Natural killer cell treated with Interleukin-12 subunit alpha and Interleukin-12 subunit beta and Interleukin-15 and Interleukin-18, amount 100 ng/mL, for 72 hours (primary cell): ENCODE measurements around the gene ABLIM1. TPM values are rescaled to one million over a fixed set of nuclear protein-coding genes. Genes with fewer than 3 reads are reported as not detected.

ENCODE experiments used
- ATAC-seq, 2 donors: fragments of 150-1000 bp; cut with Tn5 transposase in 1 of 2; sonication (Bioruptor Pico), chemical (Tn5 transposase) in 1 of 2; 2 replicates each; pipeline ENCODE4 v1.10.0; 2021
- DNase-seq: peaks from one replicate; pipeline ENCODE4 v3.0.0; 2022; ENCODE audit warnings: low spot score
- H3K27ac Mint-ChIP-seq, 2 donors: 1 replicate in 1 of 2; 2 replicates in 1 of 2; pipeline ENCODE4 v1.8.0; 2022; ENCODE audit warnings: mixed read lengths in 2 of 2, mild to moderate bottlenecking in 1 of 2, moderate library complexity in 1 of 2
- H3K27me3 Mint-ChIP-seq, 2 donors: 1 replicate in 1 of 2; 2 replicates in 1 of 2; pipeline ENCODE4 v1.8.0; 2022; ENCODE audit warnings: mixed read lengths in 2 of 2
- H3K36me3 Mint-ChIP-seq: one replicate; pipeline ENCODE4 v1.8.0; 2022; ENCODE audit warnings: mixed read lengths
- H3K4me1 Mint-ChIP-seq, 2 donors: 1 replicate in 1 of 2; 2 replicates in 1 of 2; pipeline ENCODE4 v1.8.0; 2022; ENCODE audit warnings: low read depth in 2 of 2, mixed read lengths in 2 of 2, mild to moderate bottlenecking in 1 of 2
- H3K4me3 Mint-ChIP-seq: one replicate; pipeline ENCODE4 v1.8.0; 2022; ENCODE audit warnings: mixed read lengths
- H3K9me3 Mint-ChIP-seq: 2 replicates; pipeline ENCODE4 v1.8.0; 2022; ENCODE audit warnings: mixed read lengths
- total RNA-seq, 2 donors: library from RNA; stranded (reverse); gene quantifications; one replicate each; pipeline ENCODE4 v1.2.3, GENCODE V29; 2022

The ABLIM1 gene
- total RNA-seq, 2 donors from 2014 or later: 7.9 to 11.0 TPM

GRCh38 chr10:114685456-114685855 lies 27.4 kb upstream of the ABLIM1 start:
- peaks cover 6 to 10% of the 10 kb centered on the region in 2 donors for H3K27me3 Mint-ChIP-seq
- H3K27ac Mint-ChIP-seq: no peak overlapping the region
- no peak overlapping the region for H3K4me3 Mint-ChIP-seq

GRCh38 chr10:114684822-114685209 lies 26.7 kb upstream of the ABLIM1 start:
- Mint-ChIP-seq H3K27ac (no peak overlapping the region), H3K4me3 (no peak overlapping the region), H3K36me3 (no peaks in the 10 kb centered on the region), H3K9me3 (no peaks in the 10 kb centered on the region), H3K27me3 (peaks cover 6 to 10% of the 10 kb centered on the region in 2 donors), H3K4me1 (no peaks in the 10 kb centered on the region)
- DNase-seq: no peak
- ATAC-seq: no peak

More at GRCh38 chr10:114685456-114685855, 27.4 kb upstream of the ABLIM1 start:
- ATAC-seq: no peak
- Mint-ChIP-seq H3K36me3 (no peaks in the 10 kb centered on the region), H3K9me3 (no peaks in the 10 kb centered on the region), H3K4me1 (no peaks in the 10 kb centered on the region)
- no peak for DNase-seq

- H3K36me3 Mint-ChIP-seq: no peaks in the 10 kb centered on the region
- H3K4me3 Mint-ChIP-seq: no peak overlapping the region
- ATAC-seq (no peak), DNase-seq (no peak)
- H3K4me1 Mint-ChIP-seq: no peaks in the 10 kb centered on the region
- H3K27ac Mint-ChIP-seq: no peak overlapping the region
- no peaks in the 10 kb centered on the region for H3K9me3 Mint-ChIP-seq
- peaks cover 6 to 8% of the 10 kb centered on the region in 2 donors for H3K27me3 Mint-ChIP-seq
Observed at GRCh38 chr10:114684084-114684821, 26.2 kb upstream of the ABLIM1 start.

GRCh38 chr10:114683593-114683992 lies 25.5 kb upstream of the ABLIM1 start:
- H3K4me3 Mint-ChIP-seq: no peak overlapping the region
- peaks cover 6 to 9% of the 10 kb centered on the region in 2 donors for H3K27me3 Mint-ChIP-seq
- no peak for ATAC-seq
- DNase-seq: no peak
- H3K27ac Mint-ChIP-seq: no peak overlapping the region
- no peaks in the 10 kb centered on the region for H3K36me3 Mint-ChIP-seq
- no peaks in the 10 kb centered on the region for H3K4me1 Mint-ChIP-seq
- H3K9me3 Mint-ChIP-seq: no peaks in the 10 kb centered on the region

- ATAC-seq (no peak), DNase-seq (no peak)
- Mint-ChIP-seq H3K36me3 (no peaks in the 10 kb centered on the region), H3K9me3 (no peaks in the 10 kb centered on the region), H3K4me3 (no peak overlapping the region), H3K4me1 (no peaks in the 10 kb centered on the region), H3K27ac (no peak overlapping the region), H3K27me3 (peaks cover 6 to 9% of the 10 kb centered on the region in 2 donors)
Observed at GRCh38 chr10:114683162-114683561, 25.1 kb upstream of the ABLIM1 start.

GRCh38 chr10:114682532-114682931 lies 24.5 kb upstream of the ABLIM1 start:
- H3K9me3 Mint-ChIP-seq: no peaks in the 10 kb centered on the region
- H3K4me1 Mint-ChIP-seq: no peaks in the 10 kb centered on the region
- peaks cover 6 to 9% of the 10 kb centered on the region in 2 donors for H3K27me3 Mint-ChIP-seq
- H3K36me3 Mint-ChIP-seq: no peaks in the 10 kb centered on the region
- ATAC-seq (no peak), DNase-seq (no peak)
- no peak overlapping the region for H3K27ac Mint-ChIP-seq
- H3K4me3 Mint-ChIP-seq: no peak overlapping the region

- H3K36me3 Mint-ChIP-seq: no peaks in the 10 kb centered on the region
- no peaks in the 10 kb centered on the region for H3K9me3 Mint-ChIP-seq
- DNase-seq: no peak
- no peak overlapping the region for H3K4me3 Mint-ChIP-seq
- ATAC-seq: no peak
- no peaks in the 10 kb centered on the region for H3K4me1 Mint-ChIP-seq
- no peak overlapping the region for H3K27ac Mint-ChIP-seq
- peaks cover 6 to 9% of the 10 kb centered on the region in 2 donors for H3K27me3 Mint-ChIP-seq
Observed at GRCh38 chr10:114682121-114682520, 24.0 kb upstream of the ABLIM1 start.

GRCh38 chr10:114681542-114681941 lies 23.5 kb upstream of the ABLIM1 start:
- no peaks in the 10 kb centered on the region for H3K36me3 Mint-ChIP-seq
- no peak for ATAC-seq
- H3K27ac Mint-ChIP-seq: no peak overlapping the region
- H3K27me3 Mint-ChIP-seq: peaks cover 6 to 9% of the 10 kb centered on the region in 2 donors
- no peaks in the 10 kb centered on the region for H3K4me1 Mint-ChIP-seq
- DNase-seq: no peak
- H3K9me3 Mint-ChIP-seq: no peaks in the 10 kb centered on the region
- H3K4me3 Mint-ChIP-seq: no peak overlapping the region

- H3K4me1 Mint-ChIP-seq: no peaks in the 10 kb centered on the region
- no peaks in the 10 kb centered on the region for H3K9me3 Mint-ChIP-seq
- H3K4me3 Mint-ChIP-seq: no peak overlapping the region
- no peak overlapping the region for H3K27ac Mint-ChIP-seq
- H3K36me3 Mint-ChIP-seq: no peaks in the 10 kb centered on the region
- peaks cover 9% of the 10 kb centered on the region in 2 donors for H3K27me3 Mint-ChIP-seq
- DNase-seq (no peak), ATAC-seq (no peak)
Observed at GRCh38 chr10:114680543-114681117, 22.6 kb upstream of the ABLIM1 start.

- H3K9me3 Mint-ChIP-seq: no peaks in the 10 kb centered on the region
- DNase-seq (no peak), ATAC-seq (no peak)
- no peaks in the 10 kb centered on the region for H3K4me1 Mint-ChIP-seq
- H3K27me3 Mint-ChIP-seq: peaks cover 9 to 10% of the 10 kb centered on the region in 2 donors
- H3K4me3 Mint-ChIP-seq: no peak overlapping the region
- no peaks in the 10 kb centered on the region for H3K36me3 Mint-ChIP-seq
- no peak overlapping the region for H3K27ac Mint-ChIP-seq
Observed at GRCh38 chr10:114679552-114679951, 21.5 kb upstream of the ABLIM1 start.

GRCh38 chr10:114678820-114679219 lies 20.7 kb upstream of the ABLIM1 start:
- H3K27me3 Mint-ChIP-seq: peaks cover 6 to 7% of the 10 kb centered on the region in 2 donors

GRCh38 chr10:114678336-114678735 lies 20.3 kb upstream of the ABLIM1 start:
- H3K4me3 Mint-ChIP-seq: no peak overlapping the region
- no peaks in the 10 kb centered on the region for H3K4me1 Mint-ChIP-seq
- H3K27me3 Mint-ChIP-seq: peaks cover 6 to 7% of the 10 kb centered on the region in 2 donors
- H3K36me3 Mint-ChIP-seq: no peaks in the 10 kb centered on the region
- no peaks in the 10 kb centered on the region for H3K9me3 Mint-ChIP-seq
- ATAC-seq (no peak), DNase-seq (no peak)
- no peak overlapping the region for H3K27ac Mint-ChIP-seq

More at GRCh38 chr10:114678820-114679219, 20.7 kb upstream of the ABLIM1 start:
- no peak overlapping the region for H3K27ac Mint-ChIP-seq
- ATAC-seq: no peak
- H3K36me3 Mint-ChIP-seq: no peaks in the 10 kb centered on the region
- no peaks in the 10 kb centered on the region for H3K9me3 Mint-ChIP-seq
- H3K4me3 Mint-ChIP-seq: no peak overlapping the region
- no peak for DNase-seq
- H3K4me1 Mint-ChIP-seq: no peaks in the 10 kb centered on the region

- Mint-ChIP-seq H3K4me3 (no peak overlapping the region), H3K9me3 (no peaks in the 10 kb centered on the region), H3K36me3 (no peaks in the 10 kb centered on the region), H3K4me1 (no peaks in the 10 kb centered on the region), H3K27ac (no peak overlapping the region), H3K27me3 (peaks cover 2 to 6% of the 10 kb centered on the region in 2 donors)
- ATAC-seq: peak in 1 of 2 donors; percentile 32
- DNase-seq: no peak
Observed at GRCh38 chr10:114674346-114674745, 16.3 kb upstream of the ABLIM1 start.

- DNase-seq (no peak), ATAC-seq (no peak)
- H3K4me3 Mint-ChIP-seq: no peak overlapping the region
- H3K36me3 Mint-ChIP-seq: no peaks in the 10 kb centered on the region
- no peak overlapping the region for H3K27ac Mint-ChIP-seq
- no peaks in the 10 kb centered on the region for H3K4me1 Mint-ChIP-seq
- peaks cover 6 to 8% of the 10 kb centered on the region in 2 donors for H3K27me3 Mint-ChIP-seq
- no peaks in the 10 kb centered on the region for H3K9me3 Mint-ChIP-seq
Observed at GRCh38 chr10:114669648-114670047, 11.6 kb upstream of the ABLIM1 start.
